Right kidney (tissue), 1 donor: ENCODE results near the gene STK38.

ENCODE experiments used
- DNase-seq: peaks from one replicate; pipeline ENCODE4 v3.0.0-alpha.2; 2016

Gene STK38

DNA sequence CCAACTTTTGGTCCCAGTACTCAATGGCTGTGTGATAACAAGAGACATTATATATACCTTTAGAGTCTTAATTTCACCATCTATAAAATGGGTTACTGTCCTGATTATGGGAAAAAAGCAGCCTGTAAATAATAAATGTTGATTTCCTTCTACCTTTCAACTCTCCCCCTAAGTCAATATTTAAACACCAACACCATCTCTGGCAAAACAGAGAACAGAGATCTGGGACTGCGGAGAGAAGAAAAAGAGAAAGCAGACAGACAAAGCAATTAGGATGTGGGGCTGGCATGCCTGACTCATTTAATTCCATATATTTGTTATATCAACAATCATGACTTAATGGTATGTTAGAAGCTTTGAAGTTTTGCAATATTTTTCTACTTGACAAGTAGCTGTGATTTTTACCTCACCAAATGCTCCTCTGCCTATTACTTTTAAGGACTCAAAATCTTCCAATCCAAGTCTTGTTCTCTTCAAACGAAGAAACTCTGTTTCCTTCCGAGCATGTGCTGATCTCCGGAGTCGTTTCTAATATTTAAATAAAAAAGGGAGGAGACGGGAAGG is 23.3 kb downstream of the STK38 start:
- DNase-seq = no peak

DNA sequence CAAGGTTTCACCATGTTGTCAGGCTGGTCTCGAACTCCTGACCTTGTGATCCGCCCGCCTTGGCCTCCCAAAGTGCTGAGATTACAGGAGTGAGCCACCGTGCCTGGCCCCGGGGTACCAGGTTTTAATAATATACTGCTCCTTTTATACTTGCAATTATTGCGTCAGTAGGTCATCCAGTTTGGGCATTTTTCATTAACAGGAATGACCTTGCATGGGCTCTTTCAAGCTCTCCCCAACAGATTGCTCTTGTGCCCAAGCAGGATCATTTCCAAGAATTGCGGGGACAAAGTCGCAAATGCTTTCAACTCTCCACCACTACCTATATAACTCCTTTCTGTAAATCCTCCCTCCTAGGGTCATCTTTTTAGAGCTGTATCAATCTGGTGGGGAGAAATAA is 23.8 kb downstream of the STK38 start:
- no peak for DNase-seq

DNA sequence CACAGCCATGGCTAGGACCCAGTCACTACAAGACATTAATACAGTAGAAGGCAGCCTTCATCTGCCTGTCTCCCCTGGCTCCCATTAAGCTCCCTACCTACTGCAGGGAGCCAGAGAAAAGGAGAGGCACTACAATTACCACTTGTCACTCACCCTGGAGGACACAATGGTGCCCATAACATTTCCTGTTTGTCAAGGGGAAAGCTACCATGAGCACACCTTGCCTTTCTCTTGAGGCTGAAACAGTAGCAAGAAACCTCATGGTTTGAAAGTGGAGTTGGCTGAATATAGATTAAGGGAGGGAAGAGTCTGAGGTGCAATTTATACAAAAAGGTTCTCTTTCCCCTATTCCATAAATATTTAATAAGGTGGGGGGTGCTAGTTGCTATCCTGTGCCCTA is 27.9 kb downstream of the STK38 start:
- DNase-seq = no peak

DNA sequence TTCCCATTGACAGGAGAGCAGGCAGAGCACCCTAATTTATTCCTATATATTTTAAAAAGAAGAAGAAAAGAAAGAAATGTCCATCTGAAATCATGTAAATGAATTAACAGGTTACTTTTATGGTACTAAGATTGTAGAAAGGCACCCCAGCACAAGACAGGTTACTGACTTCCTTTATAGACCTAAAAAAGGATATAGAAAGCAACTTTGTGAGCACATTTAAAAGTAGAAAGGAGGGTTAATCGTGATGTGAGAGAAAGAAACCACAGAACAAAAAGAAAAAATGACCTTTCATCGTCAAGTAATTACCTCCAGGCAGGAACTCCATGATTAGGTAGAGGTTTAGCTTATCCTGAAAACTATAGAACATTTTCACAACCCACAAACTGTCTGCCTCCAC is 29.9 kb downstream of the STK38 start:
- DNase-seq = no peak

DNA sequence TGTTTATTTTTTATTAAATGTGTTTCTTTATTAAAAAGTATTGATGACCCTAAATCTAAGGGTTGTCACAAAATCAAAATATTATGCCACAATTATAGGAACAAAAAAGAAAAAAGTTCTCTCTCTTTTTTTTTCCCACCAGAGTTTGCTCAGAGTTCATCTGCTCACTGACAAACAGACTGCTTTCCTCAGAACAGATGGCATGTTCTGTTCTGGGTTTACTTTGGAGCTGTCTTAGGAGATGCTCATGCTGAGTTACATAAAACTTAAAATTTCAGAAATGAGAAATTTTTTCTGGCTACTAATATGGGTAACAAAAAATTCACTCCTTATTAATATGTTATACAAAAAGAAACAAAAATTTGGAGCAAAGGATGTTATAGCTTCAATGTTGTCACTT is 30.3 kb downstream of the STK38 start:
- DNase-seq = no peak

DNA sequence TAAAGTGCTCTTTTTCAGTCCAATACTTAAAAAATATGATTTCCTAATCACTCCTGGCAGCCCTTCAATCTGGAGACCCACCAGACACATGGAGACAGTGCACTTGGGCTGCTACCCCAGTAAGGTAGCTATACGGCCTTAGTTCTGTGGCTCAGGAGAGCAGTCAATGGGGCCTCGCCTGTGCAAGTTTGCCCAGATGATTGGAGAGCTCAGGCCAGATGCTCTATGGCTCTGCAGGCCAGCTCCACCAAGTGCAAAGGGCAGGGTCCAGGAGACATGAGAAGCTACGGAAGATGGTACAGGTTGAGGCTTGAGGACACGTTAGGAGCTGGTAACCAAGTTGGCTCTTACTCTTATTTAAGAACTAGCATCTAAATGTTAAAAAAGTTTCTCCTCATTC is 30.7 kb downstream of the STK38 start:
- no peak for DNase-seq

DNA sequence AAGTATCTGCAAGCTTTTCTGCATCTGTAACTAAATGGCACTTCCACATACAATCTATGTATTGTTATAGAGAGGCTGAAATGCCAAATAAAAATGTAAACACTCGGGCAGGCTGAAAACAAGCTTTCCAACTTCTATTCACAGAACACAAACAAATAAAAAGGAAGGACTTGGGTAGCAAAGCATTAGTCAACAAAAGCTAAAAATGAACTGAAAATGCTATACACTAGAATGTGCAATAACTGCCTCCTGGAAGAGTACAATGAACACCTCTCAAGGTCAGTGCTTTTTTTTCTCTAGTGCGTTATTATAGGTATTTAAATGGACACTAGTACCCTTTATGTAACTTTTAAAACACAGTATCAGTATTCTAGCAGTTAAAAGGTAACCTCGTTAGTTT is 31.4 kb downstream of the STK38 start:
- no peak for DNase-seq

DNA sequence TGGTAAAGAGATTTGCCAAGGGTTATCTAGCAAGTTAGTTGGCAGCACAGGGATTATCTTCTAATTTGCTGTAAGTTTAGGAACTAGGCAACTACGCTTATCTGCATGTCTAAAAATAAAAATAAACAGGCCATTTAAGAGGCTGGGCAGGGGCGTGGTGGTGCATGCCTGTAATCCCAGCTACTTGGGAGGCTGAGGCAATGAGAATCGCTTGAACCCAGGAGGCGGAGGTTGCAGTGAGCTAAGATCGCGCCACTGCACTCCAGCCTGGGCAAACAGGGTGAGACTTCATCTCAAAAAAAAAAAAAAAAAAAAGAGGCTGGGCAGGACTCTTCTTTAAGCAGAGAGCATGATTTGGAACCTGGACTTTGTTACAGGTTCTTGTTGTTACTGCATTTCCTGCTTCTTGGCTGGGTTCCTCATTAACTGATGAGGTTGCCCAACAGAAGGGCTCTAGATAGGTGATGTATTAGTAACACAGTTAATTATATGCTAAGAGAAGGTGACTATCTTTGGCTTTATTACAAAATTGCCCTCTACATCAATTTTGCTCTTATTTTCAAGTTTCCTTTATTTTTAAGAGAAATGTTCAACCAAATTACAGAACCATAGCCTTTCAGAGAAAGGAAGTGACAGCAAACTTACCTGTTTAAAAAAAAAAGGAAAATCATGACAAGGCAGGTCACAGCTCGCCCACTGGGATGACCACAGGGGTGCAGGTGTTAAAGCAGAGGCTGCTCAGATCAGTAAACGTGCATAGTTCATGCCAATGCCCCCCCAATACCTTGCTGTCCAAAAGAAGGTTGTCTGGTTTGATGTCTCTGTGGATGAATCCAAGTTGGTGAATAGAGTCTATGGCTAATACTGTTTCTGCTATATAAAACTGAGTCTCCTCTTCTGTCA is 32.5 kb downstream of the STK38 start:
- no peak for DNase-seq

DNA sequence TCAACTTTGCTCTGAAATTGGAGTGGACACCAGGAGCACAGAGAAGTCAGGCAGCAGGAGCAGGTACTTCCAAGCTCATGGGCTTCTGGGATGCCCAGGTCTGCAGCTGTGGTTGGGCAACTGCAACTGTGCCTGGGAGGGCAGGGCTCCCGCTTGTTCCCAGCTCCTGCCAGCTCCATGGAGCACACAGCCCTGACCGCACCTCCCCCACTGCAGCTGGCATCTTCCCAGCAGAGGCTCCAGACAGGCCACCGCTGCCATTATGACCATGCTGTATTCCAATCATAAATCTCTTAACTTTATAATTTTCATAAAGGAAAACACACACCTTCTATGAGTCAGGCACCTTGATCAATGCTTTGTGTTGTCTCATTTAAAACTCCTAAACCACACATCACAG is 36.9 kb downstream of the STK38 start:
- DNase-seq = no peak

DNA sequence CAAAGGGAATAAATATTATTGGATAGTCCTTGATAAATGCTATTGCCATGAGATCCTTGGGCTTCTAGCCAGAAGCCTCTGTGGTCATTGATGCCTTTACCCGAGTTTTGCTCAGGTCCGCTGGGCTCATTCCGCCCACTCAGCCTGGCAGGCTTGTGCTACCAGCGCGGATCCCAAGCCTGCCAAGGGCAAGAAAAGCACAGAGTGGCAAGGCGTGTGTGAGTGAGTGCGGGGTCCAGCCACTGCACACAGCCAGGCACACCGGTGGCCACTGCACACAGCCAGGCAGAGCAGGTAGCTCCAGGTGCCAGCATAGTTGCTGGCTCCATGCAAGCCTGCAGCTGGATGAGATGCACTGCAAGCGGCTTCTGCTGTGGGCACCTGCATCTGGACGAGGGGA is 38.7 kb downstream of the STK38 start:
- DNase-seq = no peak

DNA sequence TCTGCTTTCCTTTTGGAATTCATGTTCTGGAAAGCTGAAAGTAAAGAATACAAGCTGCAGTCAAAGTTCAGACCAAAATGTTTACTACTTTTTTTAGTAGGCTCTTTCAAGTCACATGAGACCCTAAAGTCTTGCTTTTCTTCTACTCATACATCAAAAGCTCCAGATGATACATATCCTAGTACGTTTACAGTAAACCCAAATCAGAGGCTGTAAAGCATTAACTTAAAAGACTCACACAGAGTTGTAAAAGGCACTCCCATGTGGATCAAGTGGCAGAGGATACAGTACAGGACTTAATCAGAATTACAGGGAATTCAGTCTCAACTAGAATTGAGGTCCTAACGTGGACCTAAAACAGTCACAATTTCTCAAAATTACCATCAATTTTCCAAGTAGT is 40.7 kb downstream of the STK38 start:
- DNase-seq = no peak

DNA sequence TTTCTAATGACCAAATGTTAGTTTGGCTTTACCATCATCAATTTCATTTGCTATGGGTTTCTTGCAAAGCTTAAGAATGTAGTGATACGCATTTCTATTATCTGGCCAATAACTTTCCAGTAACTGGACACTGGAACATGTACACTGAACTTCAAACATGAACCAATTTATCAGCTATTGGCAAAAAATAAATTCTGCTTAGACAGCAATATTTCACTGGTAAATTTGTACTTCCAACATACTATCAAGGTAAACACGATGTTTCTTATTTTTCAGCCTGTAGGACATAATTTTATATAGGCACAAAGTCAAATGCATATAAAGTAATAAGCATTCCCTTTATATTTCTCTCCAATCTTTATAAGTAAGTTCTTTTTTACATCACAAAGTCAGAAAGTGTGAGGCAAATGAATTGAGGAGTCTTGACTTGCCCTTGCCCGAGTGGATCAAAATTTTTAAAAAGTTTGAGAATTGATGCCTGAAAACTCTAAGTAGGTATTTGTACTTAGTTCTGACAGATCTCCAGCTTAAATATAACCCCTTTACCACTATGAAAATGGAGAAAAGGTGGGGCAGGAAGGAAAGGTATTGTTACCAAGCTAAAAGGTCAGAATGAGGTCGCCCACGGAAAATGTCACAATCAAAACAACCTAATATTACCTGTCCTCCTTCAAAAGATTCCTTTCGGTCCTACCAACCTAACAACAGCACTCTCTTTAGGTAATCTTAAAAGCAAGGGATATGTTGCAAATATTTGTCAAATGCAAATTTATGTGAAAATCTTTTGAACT is 41.3 kb downstream of the STK38 start:
- DNase-seq = no peak

DNA sequence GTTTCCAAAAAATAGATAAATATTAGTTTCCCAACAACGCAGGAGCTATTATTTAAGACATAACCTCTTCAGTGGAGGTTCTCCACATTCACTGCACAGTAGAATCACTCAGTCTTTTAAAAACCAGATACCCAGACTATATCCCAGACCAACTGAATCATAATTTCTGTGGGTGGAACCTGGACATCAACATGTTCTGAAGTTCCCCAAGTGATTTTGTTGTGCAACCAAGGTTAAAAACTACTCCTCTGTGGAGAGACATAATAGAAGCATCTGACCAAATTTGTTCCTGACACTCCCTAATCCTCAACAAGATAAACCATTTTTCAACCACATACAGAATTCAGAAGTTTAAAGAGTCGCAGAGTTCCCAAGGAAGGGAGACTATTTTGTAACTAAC is 42.3 kb downstream of the STK38 start:
- no peak for DNase-seq

DNA sequence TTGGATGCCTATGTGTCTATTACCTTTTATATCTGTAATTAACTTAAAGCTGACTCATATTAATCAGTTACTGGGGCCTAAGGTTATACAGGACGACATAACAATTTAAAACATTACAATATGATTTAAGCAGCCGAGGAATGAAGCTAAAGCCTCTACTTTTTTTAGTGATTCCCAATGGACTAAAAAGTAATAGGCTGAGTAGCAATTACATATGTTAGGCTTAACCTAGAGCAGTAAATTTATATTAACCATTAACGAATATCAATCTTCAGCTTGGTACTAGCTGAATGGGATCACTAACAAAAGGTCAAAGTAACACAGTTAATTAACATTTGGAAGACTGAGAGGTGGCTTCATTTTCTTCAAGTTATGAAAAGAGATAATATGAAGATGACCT is 43.1 kb downstream of the STK38 start:
- no peak for DNase-seq

DNA sequence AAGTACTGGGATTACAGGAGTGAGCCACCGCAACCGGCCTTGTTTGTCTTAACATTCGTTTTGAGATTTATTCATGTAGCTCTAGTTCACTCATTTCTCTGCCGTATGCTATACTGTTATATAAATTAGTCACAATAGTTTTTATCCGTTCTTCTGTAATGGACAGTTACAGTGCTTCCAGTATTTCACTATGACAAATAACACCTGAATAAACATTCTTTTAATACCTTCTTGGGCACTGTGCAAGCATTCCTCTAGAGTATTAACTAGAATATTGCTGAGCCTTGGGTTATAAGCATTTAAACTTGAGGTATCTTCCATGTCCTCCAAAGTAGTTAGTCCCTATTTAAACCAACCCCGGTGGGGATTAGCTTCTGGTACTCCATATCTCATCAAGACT is 45.6 kb downstream of the STK38 start:
- no peak for DNase-seq

DNA sequence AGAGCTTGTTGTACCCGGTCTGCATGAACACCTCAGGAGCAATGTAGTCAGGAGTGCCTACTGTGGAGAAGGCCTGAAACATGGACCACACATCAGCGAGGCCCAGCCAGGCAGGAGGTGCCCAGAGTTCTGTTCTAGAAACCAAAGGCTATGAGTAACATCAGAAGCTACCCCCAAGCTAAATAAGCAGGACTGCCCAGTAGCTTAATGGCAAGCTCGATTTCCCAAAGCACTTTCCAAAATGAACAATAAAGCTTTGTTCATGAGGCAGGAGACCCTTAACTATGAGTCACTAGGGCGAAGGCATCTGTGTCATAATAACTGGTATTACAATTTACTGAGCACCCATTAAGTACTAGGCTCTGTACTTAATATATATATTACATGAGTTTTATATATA is 47.4 kb downstream of the STK38 start:
- no peak for DNase-seq

DNA sequence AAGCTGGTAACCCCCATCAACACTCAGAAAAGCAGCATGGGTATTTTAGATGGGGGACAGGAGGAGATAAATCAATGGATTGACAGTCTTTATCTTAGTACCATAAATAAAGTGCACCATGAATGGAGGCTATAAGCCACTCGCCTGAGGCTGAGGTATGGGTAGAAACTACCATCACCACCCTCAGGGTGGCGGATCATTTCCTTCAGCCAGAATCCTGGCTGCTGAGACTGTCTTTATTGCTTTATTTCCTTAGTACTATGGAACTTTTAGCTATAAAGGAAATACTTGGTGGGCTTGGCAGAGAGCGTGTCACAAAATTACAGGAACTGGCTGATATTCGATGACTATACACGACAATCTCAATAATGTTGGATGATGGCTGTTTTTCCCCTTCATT is 52.2 kb downstream of the STK38 start:
- DNase-seq = no peak

DNA sequence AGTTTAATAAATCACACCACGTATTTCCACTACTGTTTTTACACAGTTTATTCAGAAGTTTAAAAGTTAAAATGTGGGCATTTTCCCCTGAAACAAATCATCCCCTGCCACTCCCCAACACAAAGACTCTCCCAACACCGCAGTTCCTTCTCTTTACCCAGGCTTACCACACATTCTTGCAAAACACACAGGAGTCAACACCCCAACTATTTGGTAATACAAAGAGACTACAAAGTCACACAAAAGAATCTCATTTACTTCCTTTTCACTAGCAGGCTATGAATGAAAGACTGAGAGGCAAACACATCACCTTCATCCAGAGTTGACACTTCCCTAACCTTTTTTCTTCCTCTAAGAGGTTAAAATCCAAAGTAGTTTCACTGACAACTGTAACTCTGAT is 53.4 kb downstream of the STK38 start:
- DNase-seq = no peak

DNA sequence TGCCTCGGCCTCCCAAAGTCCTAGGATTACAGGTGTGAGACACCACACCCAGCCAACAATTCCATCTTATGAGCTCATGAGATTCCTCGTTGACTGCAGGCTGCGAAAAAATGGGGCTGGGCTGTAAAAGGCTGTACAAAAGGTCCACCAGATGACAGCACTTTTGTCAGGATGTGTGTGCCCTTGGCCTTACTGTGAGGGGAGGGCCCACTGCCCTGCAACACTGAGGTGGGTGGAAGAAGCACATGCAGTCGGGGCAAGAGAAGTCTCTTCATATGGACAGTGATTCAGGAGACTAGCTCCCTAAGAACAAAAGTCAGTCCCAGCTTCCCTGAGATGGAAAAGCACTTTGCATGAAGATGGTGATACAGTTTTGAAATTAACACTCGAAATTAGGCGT is 54.0 kb downstream of the STK38 start:
- DNase-seq = no peak

DNA sequence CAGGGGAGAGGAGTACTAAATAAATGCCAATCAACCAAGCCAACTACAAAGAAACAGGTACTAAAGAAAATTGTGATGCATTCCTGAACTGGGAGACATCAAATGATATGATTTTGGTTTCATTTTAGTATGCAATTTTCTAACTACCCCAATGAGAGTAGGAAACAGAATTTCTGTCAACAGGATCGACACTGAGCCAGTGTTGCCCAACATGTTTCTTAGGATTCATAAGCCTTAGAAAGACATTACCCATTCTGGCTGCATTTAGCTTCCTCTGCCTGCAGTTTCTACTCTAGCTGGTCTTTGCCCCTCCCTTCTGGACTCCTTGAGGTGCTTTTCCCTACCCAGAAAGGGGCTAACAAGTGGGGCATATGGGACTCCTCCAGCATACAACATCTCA is 54.7 kb downstream of the STK38 start:
- no peak for DNase-seq

DNA sequence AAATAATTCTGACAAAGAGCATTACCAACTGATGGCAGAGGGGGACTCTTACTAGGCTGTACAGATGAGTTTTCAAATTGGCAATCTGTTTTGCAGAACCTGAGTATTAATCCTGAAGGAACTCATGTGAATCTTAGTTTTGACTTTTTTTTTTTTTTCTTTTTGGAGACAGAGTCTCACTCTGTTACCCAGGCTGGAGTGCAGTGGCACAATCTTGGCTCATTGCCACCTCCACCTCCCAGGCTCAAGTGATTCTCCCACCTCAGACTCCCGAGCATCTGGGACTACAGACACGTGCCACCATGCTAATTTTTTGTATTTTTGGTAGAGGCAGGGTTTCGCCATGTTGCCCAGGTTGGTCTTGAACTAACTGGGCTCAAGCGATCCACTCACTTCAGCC is 55.2 kb downstream of the STK38 start:
- DNase-seq = no peak

DNA sequence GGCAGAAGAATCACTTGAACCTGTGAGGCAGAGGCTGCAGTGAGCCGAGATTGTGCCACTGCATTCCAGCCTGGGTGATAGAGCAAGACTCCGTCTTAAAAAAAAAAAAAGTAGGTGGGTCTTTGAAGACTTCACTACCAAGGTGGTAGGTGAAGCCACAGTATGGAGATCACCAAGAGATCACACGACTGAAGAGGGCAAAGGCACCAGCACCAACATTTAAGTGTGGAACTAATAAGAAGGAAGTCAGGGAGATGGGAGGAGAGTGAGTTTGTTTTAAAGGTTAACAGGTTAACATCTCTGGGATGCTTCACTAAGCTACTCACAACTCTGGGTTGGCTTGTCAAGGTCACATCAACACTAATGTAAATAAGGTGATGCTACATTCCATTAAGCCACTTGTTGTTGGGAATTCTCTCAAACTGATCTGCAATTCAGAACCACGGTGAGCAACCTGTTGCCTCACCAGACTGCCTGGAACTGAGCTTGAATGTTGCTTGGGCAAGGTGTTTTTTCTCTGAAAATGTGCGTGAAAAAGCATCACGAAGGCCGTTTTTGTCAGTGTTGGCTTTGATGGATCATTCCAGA is 55.8 kb downstream of the STK38 start:
- no peak for DNase-seq

DNA sequence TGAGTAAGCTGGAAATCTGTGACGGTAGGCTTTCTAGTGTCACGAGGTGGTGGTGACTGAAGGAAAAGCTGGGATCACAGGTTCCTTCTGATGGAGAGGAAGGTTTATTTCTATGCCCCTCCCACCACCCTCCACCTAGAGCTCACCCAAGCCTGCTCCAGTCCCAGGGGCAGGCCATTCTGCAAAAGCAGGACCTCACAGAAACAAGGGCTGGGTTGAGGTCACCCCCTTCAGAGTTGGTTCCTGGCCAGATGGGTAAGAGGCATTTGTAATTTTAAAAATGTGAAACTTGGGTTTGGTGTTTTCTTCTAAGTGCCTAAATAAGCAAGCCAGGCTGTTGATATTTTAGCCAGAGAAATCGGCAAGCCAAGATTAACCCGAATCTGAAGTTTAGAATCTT is 57.9 kb downstream of the STK38 start:
- DNase-seq = no peak
